Stimulated activated CD4-positive, alpha-beta T cell treated with anti-CD3 and anti-CD28 coated beads, Interleukin-1b, Interleukin-23, amount 100 ng/mL, for 24 hours (primary cell): ENCODE data around the gene B3GAT1.

Source experiments
- DNase-seq, 4 experiments: peaks; one replicate each; pipeline ENCODE4 v3.0.0-alpha.2; 2020; ENCODE audit warnings: low read depth in 4 of 4, low spot score in 1 of 4

Gene B3GAT1

DNA sequence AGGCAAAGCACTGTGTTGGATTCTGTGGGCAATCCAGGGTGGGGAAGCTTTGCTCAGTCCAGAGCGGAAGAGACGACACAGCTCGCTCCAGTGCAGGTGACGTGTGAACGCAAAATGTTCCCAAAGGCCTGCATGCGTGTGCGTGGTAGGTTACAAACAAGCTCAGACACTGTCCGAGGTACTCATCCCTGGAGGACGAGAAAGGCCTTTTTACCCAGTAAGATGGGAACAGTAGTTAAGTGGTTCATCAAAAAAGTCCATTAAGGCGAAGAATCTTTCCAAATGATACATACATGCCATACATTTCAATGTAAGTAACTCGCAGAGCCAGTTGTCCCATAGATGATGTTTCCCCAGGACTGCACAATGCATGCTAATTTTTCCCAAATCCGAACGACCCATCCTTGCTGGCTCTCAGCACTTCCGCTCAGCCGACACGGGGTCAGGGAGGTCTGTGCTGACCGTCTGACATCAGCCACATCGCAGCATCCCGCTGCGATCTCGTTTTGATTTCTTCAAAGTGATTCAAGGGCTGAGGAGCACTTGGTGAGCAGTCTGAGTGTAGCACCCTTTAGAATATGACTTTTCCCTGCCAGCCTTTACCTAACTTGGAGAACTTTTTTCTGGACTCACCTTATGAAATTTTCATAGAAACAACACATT is 19.0 kb downstream of the B3GAT1 start:
- DNase-seq: no peak

- no peak for DNase-seq
Observed at GRCh38 chr11:134391656-134392055, 20.4 kb downstream of the B3GAT1 start.

- no peak for DNase-seq
Observed at GRCh38 chr11:134390706-134391569, 21.1 kb downstream of the B3GAT1 start.

GRCh38 chr11:134389464-134390180 is 22.4 kb downstream of the B3GAT1 start:
- DNase-seq: no peak

DNA sequence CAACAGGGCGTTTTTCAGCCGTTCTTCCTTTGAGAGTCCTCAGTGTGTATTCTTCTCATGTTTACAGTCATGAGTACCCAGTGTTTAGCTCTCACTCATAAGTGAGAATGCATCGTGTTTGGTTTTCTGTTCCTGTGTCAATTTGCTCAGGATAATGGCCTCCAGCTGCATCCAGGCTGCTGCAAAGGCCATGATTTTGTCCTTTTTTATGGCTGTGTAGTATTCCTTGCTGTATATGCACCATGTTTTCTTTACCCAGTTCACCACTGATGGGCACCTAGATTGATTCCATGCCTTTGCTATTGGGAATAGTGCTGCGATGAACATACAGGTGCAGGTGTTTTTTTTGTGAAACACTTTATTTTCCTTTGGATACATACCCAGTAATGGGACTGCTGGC is 23.5 kb downstream of the B3GAT1 start:
- no peak for DNase-seq

DNA sequence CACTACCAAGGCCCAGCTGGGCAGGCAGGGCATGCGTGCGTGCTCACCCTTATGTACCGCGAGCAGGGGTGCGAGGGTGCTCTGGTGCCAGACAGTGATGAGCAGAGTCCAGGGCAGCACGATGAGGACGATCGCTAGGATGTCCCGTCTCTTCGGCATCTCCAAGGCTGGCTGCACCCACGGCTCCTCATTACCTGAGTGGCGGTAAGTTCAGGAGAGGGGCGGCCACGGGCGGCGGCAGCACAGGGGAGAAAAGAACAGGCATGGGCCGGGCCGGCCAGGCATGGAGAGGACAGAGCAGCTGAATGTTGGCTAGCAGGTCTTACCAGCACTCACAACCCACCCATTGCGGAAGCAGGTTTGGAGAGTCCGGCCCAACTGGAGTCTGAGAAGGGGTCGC is 24.5 kb downstream of the B3GAT1 start:
- DNase-seq: no peak

GRCh38 chr11:134386945-134387344 is 25.1 kb downstream of the B3GAT1 start:
- DNase-seq: no peak

DNA sequence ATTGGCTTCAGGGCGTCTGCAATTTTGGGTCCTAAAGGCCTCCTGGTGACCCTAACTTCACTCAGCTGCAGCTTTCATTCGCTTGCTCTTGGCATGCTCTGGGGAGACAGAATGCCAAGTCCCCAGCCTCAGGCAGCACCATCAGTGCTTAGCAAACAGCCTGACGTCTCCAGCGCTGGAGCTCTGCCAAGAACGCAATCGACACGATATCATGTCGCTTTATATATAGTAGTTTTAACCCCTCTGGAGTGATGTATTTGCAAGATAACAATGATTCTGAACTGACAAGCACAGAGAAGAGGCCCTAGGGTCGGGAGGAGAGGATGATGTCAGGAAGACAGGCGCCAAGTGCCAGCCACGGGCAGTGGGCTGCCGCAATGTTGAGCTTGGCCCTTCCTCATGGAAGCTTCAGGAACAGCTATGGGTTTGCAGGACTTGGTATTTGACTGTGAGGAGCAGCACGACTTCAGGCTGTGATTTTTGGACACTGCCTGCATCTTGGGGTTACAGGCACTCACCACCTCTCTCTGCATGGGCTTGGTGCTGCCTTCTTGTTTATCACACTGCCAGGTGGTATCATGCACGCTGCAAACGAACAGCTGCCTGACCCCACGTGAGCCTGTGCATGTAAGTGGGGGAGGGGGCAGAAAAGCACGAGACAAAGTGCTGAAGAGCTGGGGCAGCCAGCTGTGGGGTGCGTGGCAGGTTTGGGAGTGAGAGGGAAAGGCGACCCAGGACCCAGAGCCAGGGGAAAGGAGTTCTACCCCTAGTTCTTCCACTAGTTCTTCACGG is 26.1 kb downstream of the B3GAT1 start:
- no peak for DNase-seq

DNA sequence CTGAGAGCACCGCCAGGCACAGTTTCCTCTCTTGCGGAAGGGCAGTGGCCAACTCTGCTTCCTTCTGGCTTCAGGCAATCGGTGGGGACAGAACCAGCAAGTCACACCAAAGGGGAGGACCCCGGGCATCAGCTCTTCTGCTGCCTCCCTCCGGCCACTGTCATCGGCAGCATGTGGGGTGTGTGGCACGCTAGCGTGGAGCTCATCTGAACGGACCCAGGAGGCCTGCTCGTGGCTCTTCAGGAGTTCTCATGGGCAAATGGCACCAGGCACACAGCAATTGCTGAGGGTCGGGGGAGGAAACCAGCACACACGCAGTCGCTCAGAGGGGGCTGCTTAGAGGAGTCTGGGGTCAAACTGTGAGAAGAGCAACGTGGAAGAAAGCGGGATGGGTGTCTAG is 26.9 kb downstream of the B3GAT1 start:
- DNase-seq: no peak

DNA sequence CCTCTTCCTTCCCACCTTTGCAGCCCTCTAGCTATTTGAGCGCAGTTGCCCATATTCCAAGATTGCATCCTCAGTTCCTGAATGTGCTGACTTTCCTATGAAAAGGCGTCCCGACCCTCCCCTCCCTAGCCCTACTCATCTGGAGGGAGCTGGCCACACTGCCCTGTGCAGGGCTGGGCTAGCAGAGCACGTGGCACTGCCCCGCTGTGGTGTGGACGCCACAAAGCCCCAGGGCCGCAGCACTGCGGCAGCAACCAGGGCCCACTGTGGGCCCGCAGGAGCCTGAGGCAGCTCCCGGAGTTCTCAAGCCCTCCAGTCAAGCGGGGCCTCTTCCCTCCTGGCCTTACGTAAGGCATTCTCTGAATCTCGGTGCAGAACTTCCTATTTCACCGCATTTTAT is 27.6 kb downstream of the B3GAT1 start:
- DNase-seq: no peak

GRCh38 chr11:134383576-134384221 is 28.3 kb downstream of the B3GAT1 start:
- DNase-seq: no peak

GRCh38 chr11:134382830-134383229 is 29.2 kb downstream of the B3GAT1 start:
- no peak for DNase-seq

- DNase-seq: no peak
Observed at GRCh38 chr11:134382257-134382656, 29.8 kb downstream of the B3GAT1 start.

- DNase-seq: no peak
Observed at GRCh38 chr11:134380785-134381184, 31.3 kb downstream of the B3GAT1 start.

DNA sequence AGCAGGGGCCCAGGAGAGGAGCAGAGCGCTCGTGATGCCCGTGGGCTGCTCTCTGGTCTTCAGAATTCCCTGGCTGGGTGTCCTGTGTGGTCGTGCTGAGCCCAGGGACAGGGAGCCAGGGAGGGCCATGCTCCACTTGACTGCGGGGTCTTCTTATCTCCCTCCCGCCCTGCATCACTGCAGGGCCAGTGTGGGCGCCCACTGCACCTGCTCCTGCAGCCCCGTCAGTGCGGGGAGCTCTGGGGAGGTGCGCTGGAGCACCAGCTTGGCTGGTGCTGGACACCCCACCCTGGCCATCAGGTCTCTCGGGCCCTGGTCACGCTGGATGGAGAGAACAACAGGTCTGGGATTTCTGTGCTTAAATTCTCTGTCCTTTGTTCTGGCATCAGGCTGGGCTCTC is 31.8 kb downstream of the B3GAT1 start:
- DNase-seq: no peak

DNA sequence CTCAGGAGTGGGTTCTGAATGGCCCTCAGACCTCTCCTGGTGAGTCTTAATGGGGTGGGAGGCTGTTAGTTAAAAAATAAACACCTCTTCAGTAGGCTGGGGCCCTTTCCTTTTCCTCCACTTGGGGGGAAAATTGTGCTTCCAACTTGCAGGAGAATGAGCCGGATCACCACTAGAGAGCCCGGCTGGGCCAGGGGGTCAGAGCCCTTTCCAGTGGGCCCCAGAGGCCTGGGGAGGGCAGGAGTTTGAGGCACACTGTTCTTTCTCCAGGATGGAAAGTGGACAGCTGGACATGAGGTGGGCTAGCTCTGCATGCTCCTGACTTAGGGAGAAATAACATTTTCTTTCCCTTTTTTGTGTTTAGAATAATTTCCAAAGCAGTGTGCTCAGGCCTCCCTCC is 32.8 kb downstream of the B3GAT1 start:
- no peak for DNase-seq

GRCh38 chr11:134377876-134378275 is 34.2 kb downstream of the B3GAT1 start:
- no peak for DNase-seq

DNA sequence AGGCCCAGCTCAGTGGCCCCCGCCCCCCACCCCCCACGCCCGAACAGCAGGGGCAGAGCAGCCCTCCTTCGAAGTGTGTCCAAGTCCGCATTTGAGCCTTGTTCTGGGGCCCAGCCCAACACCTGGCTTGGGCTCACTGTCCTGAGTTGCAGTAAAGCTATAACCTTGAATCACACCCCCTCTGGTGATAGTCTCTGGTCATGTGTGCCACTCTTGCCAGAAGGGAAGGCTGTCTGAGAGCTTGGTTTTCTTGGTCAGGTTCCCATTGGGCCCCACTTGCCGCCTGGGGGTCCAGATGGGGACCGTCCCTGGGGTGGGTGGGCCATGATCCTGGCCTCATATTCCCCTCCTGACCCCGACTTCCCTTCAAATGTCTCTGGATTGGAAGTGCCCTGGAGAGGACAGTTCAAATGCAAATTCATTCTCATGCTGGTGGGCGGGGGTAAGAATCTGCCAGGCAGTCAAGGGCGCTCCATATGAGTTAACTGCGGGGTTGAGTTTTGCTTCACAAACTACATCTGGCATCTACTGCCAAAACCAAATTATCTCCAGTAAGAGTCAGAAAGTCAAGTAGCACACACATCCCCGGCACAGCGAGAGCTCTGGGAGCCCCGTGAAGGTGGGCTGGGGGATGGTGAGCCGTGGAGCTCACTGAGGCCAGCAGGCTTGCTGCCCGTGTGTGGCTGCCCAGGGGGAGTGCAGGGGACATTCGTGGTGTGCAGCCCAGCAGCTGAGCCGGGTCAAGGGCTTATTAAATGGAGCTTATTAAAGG is 35.7 kb downstream of the B3GAT1 start:
- DNase-seq: no peak

GRCh38 chr11:134374891-134375550 is 37.0 kb downstream of the B3GAT1 start:
- DNase-seq: no peak
